ENCODE results near the gene KIAA0753.
A peak's percentile ranks its signal among the peaks of the same experiment; 100 is the strongest.
"Not testable (repeated sequence)": the region's sequence is repeated elsewhere in the genome, so short reads cannot be mapped to it uniquely, and the experiment has no call there.

The KIAA0753 gene

GRCh38 chr17:6668219-6668618, 27.7 kb upstream of the KIAA0753 start:
- DNase-seq, result no peak

- DNase-seq, result no peak
These were observed 27.0 kb upstream of the KIAA0753 start for GRCh38 chr17:6667516-6667915.

- no peak for DNase-seq
These were observed 26.0 kb upstream of the KIAA0753 start for GRCh38 chr17:6666557-6666956.

GRCh38 chr17:6666077-6666521, 25.6 kb upstream of the KIAA0753 start:
- DNase-seq, result no peak

GRCh38 chr17:6663200-6663599, 22.7 kb upstream of the KIAA0753 start:
- not testable (repeated sequence) for DNase-seq

- no peak for DNase-seq
These were observed 20.9 kb upstream of the KIAA0753 start for GRCh38 chr17:6661464-6661848.

GRCh38 chr17:6660805-6661463, 20.4 kb upstream of the KIAA0753 start:
- DNase-seq, result no peak

- no peak for DNase-seq
These were observed 19.6 kb upstream of the KIAA0753 start for GRCh38 chr17:6660101-6660500.

- not testable (repeated sequence) for DNase-seq
These were observed 17.9 kb upstream of the KIAA0753 start for GRCh38 chr17:6658411-6658810.

GRCh38 chr17:6657633-6658287, 17.2 kb upstream of the KIAA0753 start:
- no peak for DNase-seq

- DNase-seq, result not testable (repeated sequence)
These were observed 16.5 kb upstream of the KIAA0753 start for GRCh38 chr17:6656797-6657632.

GRCh38 chr17:6655732-6656361, 15.3 kb upstream of the KIAA0753 start:
- not testable (repeated sequence) for DNase-seq

- peak; percentile 28 for DNase-seq
These were observed 14.6 kb upstream of the KIAA0753 start for GRCh38 chr17:6654841-6655731.

- DNase-seq, result no peak
These were observed 11.5 kb upstream of the KIAA0753 start for GRCh38 chr17:6651919-6652452.

- DNase-seq, result peak; percentile 57
These were observed 10.9 kb upstream of the KIAA0753 start, which contains the start of the genes C17orf100 and MED31 for GRCh38 chr17:6651354-6651918. Gene C17orf100, plus strand, starts transcription at chr17:6651762. Its CDS starts 152 bp downstream, at chr17:6651914. Gene MED31, minus strand, starts transcription at chr17:6651605. Its CDS starts 77 bp downstream, at chr17:6651528.

GRCh38 chr17:6648181-6648580, 7.7 kb upstream of the KIAA0753 start:
- no peak for DNase-seq

- DNase-seq, result no peak
These were observed 3.1 kb upstream of the KIAA0753 start for GRCh38 chr17:6643451-6644125.

- DNase-seq, result no peak
These were observed 2.1 kb upstream of the KIAA0753 start for GRCh38 chr17:6642592-6642991.

GRCh38 chr17:6641247-6641863, 844 bp upstream of the KIAA0753 start:
- no peak for DNase-seq
